GM12865 (cell line): ENCODE results near the gene SOAT2.

Source experiments
- DNase-seq: peaks from one replicate; pipeline ENCODE4 v3.0.0; 2010; ENCODE audit warnings: low read depth
- H3K4me3 ChIP-seq: 2 replicates; pipeline ENCODE4 v1.5.1; 2011; ENCODE audit warnings: mild to moderate bottlenecking, low read depth, low read length, control low read depth
- TF ChIP-seq, protein P1 (sequence below): IDR thresholded peaks from 2 replicates; pipeline ENCODE4 v1.5.1; 2011; ENCODE audit warnings: low read length, control low read depth, low read depth, inconsistent platforms; ENCODE audit not compliant: insufficient read depth; ENCODE audit errors: missing control alignments

The SOAT2 gene

DNA sequence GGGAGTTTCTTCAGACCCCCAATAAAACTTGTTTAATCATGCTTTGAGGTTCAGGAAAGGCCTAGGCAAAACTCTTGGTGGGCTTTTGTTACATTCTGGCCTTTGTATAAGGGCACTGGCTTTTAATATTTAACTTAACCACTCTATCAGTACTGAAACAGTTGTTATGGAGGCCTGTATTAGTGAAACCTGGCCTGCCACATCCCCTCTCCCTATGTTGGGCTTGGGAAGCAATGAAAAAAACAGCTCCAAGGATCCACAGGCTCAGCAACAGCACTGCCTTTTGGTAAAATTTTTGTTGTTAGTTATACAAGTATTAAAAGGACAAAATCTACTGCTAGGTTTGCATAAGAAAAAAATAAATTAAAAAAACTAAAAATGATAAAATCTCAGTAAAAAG lies 10.7 kb downstream of the SOAT2 start:
- TF ChIP-seq, protein P1, sequence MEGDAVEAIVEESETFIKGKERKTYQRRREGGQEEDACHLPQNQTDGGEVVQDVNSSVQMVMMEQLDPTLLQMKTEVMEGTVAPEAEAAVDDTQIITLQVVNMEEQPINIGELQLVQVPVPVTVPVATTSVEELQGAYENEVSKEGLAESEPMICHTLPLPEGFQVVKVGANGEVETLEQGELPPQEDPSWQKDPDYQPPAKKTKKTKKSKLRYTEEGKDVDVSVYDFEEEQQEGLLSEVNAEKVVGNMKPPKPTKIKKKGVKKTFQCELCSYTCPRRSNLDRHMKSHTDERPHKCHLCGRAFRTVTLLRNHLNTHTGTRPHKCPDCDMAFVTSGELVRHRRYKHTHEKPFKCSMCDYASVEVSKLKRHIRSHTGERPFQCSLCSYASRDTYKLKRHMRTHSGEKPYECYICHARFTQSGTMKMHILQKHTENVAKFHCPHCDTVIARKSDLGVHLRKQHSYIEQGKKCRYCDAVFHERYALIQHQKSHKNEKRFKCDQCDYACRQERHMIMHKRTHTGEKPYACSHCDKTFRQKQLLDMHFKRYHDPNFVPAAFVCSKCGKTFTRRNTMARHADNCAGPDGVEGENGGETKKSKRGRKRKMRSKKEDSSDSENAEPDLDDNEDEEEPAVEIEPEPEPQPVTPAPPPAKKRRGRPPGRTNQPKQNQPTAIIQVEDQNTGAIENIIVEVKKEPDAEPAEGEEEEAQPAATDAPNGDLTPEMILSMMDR: no peak
- DNase-seq: no peak
- H3K4me3 ChIP-seq: no peak overlapping the region

DNA sequence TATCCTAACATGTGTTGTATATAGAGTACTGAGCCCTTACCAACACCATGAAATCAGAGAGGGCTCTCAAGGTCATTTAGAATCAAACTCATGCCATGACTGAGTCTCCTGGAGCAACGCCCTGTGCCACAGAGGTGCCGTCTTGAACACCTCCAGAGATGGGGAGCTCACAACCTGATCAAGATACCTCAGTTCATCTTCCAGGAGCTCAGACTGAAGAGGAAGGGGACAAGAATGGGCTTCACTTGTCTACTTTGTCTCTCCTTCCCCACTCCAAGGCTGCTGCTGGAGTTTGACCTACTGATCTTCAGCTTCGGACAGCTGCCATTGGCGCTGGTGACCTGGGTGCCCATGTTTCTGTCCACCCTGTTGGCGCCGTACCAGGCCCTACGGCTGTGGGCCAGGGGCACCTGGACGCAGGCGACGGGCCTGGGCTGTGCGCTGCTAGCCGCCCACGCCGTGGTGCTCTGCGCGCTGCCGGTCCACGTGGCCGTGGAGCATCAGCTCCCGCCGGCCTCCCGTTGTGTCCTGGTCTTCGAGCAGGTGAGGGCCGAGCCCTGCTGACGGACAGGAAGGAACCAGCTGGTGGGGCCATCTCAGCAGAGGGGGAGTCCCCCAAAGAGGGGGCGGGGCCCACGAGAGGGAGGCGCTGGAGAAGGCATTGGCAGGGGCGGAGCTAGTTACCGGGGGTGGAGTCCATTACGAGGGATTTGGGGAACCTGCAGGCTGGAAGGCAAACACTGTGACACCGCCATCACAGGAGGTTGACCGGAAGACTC lies 12.0 kb downstream of the SOAT2 start:
- TF ChIP-seq, protein P1: no peak
- DNase-seq: no peak
- no peak overlapping the region for H3K4me3 ChIP-seq

DNA sequence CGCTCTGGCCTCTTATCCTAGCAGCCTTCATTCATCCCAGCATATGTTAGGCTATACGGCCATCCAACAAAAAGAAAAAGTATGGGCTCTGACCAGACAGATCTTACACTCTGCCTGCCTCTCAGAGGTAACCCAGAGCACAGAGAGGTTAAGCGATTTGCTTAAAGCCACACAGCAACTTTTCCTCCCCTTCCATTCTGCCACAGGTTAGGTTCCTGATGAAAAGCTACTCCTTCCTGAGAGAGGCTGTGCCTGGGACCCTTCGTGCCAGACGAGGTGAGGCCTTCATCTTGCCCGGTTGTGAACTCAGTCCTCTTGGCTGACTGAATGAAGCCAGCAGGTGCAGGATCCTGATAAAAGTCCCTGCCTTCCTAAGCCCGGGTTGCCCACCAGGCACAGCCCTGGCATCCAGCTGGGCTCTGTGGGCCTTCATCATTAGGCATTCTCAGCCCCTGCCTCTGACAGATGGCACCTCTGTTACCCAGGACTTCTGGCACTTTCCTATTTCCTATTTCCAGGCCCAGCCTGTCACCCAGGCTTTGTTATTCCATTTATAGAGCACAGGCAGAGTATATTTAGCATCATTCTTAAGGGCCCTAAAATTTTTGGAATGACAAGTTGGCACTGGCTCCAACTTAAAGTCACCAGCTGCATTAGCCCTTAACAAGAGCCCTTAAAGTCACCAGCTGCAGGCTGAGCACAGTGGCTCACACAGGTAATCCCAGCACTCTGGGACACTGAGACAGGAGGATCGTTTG lies 12.8 kb downstream of the SOAT2 start:
- DNase-seq: no peak
- TF ChIP-seq, protein P1: no peak
- no peak overlapping the region for H3K4me3 ChIP-seq

DNA sequence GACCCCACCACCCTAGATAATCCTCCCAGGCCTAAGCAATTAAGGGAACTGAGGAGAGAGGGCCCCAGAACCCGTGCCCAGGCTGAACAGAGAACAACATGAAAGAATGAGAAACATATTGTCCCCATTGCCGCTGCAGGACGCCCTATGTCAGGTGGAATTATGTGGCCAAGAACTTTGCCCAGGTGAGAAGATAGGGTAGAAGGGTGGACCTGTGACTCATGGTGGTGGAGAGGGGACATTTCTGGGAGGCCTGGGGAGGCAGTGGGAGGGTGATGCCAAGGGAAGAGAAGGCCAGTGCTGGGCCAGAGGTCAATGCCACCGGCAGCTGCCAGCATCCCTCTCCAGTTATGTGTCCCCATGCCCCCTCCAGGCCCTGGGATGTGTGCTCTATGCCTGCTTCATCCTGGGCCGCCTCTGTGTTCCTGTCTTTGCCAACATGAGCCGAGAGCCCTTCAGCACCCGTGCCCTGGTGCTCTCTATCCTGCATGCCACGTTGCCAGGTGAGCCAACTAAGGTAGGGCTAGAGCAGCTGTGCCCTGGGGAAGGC lies 15.5 kb downstream of the SOAT2 start:
- no peak overlapping the region for H3K4me3 ChIP-seq
- TF ChIP-seq, protein P1: no peak
- no peak for DNase-seq

DNA sequence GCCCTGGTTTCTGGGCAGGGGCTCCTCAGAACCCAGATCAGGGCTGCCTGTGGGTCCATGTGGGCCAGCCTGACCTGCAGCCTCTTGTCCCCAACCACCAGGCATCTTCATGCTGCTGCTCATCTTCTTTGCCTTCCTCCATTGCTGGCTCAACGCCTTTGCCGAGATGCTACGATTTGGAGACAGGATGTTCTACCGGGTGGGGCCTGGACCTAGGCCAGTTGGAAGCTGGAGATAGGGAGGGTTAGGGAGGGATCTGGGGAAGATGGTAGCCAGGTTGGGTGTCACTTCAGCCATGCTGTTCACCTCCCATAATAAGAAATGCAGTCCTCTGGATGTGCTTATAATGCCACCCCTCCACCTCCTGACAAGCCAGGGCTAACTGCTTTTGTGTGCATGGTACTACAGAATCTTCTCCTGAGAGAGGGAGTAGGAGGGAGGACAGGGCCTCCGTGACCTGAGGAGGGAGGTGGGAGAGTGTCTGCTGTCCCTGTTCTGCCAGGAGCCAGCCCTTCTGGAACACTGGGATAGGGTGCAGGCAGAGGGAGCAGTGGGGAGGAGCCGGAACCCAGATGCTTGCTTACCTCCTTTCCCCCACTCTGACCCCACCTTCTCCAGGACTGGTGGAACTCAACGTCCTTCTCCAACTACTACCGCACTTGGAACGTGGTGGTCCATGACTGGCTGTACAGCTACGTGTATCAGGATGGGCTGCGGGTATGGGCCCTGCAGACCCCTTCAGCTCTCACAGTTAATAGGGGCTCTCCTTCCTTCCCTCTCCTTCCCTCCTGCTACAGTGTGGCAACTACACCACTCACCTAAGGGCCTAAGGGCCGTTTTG lies 17.6 kb downstream of the SOAT2 start:
- H3K4me3 ChIP-seq: no peak overlapping the region
- DNase-seq: no peak
- TF ChIP-seq, protein P1: no peak

DNA sequence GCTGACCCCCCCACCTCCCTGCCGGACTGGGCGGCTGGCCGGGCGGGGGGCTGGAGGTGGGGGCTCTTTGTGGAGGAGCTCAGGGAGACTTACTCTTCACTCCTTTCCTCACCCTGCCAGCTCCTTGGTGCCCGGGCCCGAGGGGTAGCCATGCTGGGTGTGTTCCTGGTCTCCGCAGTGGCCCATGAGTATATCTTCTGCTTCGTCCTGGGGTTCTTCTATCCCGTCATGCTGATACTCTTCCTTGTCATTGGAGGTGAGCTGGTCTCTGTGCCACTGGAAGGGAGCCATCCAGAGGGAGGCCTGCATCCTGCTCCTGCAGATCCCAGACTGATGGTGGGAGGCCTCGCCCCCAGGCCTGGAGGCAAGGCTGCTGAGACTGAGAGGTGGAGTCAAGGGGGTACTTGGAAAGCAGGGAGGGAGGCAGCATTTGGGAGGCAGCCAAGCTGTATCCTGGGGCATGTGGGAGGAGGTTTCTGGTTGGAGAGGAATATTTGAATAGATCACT lies 19.7 kb downstream of the SOAT2 start:
- TF ChIP-seq, protein P1: no peak

More for the DNA sequence above, 19.7 kb downstream of the SOAT2 start:
- H3K4me3 ChIP-seq: no peak overlapping the region
- no peak for DNase-seq
